Body of pancreas (tissue), 4 donors: ENCODE data around the gene POM121. TPM values are rescaled to one million over a fixed set of nuclear protein-coding genes. Genes with fewer than 3 reads are reported as not detected.
"Not testable (repeated sequence)": the region's sequence is repeated elsewhere in the genome, so short reads cannot be mapped to it uniquely, and the experiment has no call there.

Experiments used
- ATAC-seq: fragments of 150-250 bp; one replicate; pipeline ENCODE4 v1.9.1; 2016
- DNase-seq, 4 donors: peaks; one replicate each; pipeline ENCODE4 v3.0.0-alpha.2; 2019
- H3K27ac ChIP-seq, 4 donors: fragments of 200-600 bp; sonication (generic); 1 replicate in 3 of 4; 2 replicates in 1 of 4; pipeline versions ENCODE4 v1.5.1 to v1.6.1; 2016 to 2019; ENCODE audit warnings: mild to moderate bottlenecking in 1 of 4, mixed read lengths in 1 of 4, moderate library complexity in 1 of 4
- H3K27me3 ChIP-seq, 2 donors: fragments of 200-600 bp; sonication (generic); one replicate each; pipeline ENCODE4 v1.6.0; 2016; ENCODE audit warnings: mild to moderate bottlenecking in 1 of 2
- H3K36me3 ChIP-seq, 2 donors: fragments of 200-600 bp; sonication (generic); replicated peaks in 1 of 2; 2 replicates each; pipeline ENCODE4 v1.5.1; 2016; ENCODE audit warnings: low read depth in 2 of 2; ENCODE audit not compliant: insufficient read depth in 1 of 2
- H3K4me1 ChIP-seq: fragments of 200-600 bp; sonication (generic); one replicate; pipeline ENCODE4 v1.6.0; 2016
- H3K4me3 ChIP-seq, 2 donors: fragments of 200-600 bp; sonication (generic); 1 replicate in 1 of 2; 2 replicates in 1 of 2; pipeline ENCODE4 v1.5.1; 2016 to 2019
- H3K9me3 ChIP-seq, 3 donors: fragments of 200-600 bp; sonication (generic); 1 replicate in 2 of 3; 2 replicates in 1 of 3; pipeline ENCODE4 v1.5.1; 2016
- CTCF ChIP-seq, 7 experiments: fragments of 450-650 bp in 4 of 7; fragments of 200-600 bp in 3 of 7; sonication (generic) in 3 of 7; IDR thresholded peaks; one replicate each; pipeline ENCODE4 v1.5.1; 2016 to 2019; ENCODE audit warnings: antibody characterized with exemption in 7 of 7
- POLR2A ChIP-seq, 3 donors: fragments of 450-650 bp; IDR thresholded peaks; one replicate each; pipeline ENCODE4 v1.6.1; 2016; ENCODE audit warnings: antibody characterized with exemption in 3 of 3, mild to moderate bottlenecking in 2 of 3
- WGBS, 2 donors: methylation state at CpG; one replicate each; pipeline ENCODE4 v1.1.5; 2017; 5-methylcytosine and 5-hydroxymethylcytosine counted together
- intact Hi-C: fragments of 100-400 bp; cut with DNase I; formaldehyde crosslinking; loops from one replicate; pipeline ENCODE4 v1.15.1; 2023
- total RNA-seq, 2 donors: library from RNA; depleted of rRNA; stranded (reverse); fragments of >200 nt; gene quantifications; one replicate each; pipeline ENCODE4 v1.1.0, GENCODE V29; 2016

Gene POM121
- total RNA-seq, 2 donors from 2014 or later, result 14.0 to 22.1 TPM

GRCh38 chr7:72914756-72915525 lies 10.0 kb upstream of the POM121 start:
- H3K4me1 ChIP-seq, result peaks cover 30% of the 10 kb centered on the region
- peak overlapping the region in 3 of 4 donors; percentile 48 to 56 (median 49) for H3K27ac ChIP-seq
- peak; percentile 87 for ATAC-seq
- H3K27me3 ChIP-seq, H3K9me3 ChIP-seq, H3K4me3 ChIP-seq, intact Hi-C loops, H3K36me3 ChIP-seq: not testable (repeated sequence)
- 41 to 42% methylated on average over 9 of the region's 9 CpGs for WGBS, 2 donors
- DNase-seq, result peak; percentile 70 to 83 (median 74)
- peak in 6 of 7 experiments; percentile 57 to 77 (median 68) for TF ChIP-seq CTCF (IDR thresholded peaks at IDR 0.05)

DNA sequence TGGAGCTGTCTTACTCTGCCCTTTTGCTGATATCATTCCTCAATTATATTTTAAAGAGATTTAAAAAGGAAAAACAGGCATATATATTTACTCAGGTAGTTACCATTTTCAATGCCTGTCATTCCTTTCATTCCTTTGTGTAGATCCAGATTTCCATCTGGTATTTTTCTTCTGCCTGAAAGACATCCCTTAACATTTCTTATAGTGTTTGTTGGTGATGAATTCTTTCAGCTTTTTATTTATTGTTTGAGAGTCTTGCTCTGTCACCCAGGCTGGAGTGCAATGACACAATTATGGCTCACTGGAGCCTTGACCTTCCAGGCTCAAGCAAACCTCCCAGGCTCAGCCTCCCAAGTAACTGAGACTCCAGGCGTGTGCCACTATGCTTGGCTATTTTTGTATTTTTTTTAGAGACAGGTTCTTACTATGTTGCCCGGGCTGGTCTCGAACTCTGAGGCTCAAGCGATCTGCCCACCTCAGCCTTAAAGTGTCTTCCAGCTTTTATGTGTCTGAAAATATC lies 5.6 kb upstream of the POM121 start:
- 52 to 67% methylated on average over 4 of the region's 4 CpGs for WGBS, 2 donors
- H3K27me3 ChIP-seq, result no peaks in the 10 kb centered on the region
- no peak for DNase-seq
- H3K27ac ChIP-seq, result peak overlapping the region in 1 of 4 donors; percentile 52
- TF ChIP-seq POLR2A (IDR thresholded peaks at IDR 0.05) (no peak), CTCF (IDR thresholded peaks at IDR 0.05) (no peak)
- H3K4me3 ChIP-seq, result no peak overlapping the region
- no peak for ATAC-seq
- H3K4me1 ChIP-seq, result peaks cover 47% of the 10 kb centered on the region
- no peaks in the 10 kb centered on the region for H3K36me3 ChIP-seq
- intact Hi-C loops, result no loop called here
- no peaks in the 10 kb centered on the region for H3K9me3 ChIP-seq

DNA sequence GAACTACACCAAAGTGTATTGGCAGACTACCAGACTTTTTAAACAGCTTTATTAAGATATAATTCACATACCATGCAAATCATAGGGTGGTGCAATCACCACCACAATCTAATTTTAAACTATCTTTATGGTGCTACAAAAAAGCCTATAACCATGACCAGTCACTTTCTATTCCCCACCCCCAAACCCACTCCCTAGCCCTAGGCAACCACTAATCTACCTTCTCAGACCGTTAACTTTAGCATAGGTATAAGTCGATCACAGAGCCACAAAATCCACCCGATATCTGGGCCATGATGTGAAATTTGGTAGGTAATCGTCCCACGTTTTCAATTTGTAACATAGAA lies 536 bp upstream of the POM121 start:
- H3K27me3 ChIP-seq, result no peaks in the 10 kb centered on the region
- peaks cover 5 to 7% of the 10 kb centered on the region in 2 donors for H3K36me3 ChIP-seq
- DNase-seq, result no peak
- no peak for ATAC-seq
- WGBS, 2 donors, result 2% methylated on average over 5 of the region's 5 CpGs
- H3K9me3 ChIP-seq, result no peaks in the 10 kb centered on the region
- peak overlapping the region; percentile 83 to 96 (median 92) for H3K27ac ChIP-seq
- intact Hi-C loops, result no loop called here
- H3K4me3 ChIP-seq, result peak overlapping the region; percentile 29 to 74
- no peak for TF ChIP-seq CTCF (IDR thresholded peaks at IDR 0.05)
- TF ChIP-seq POLR2A (IDR thresholded peaks at IDR 0.05), result no peak
- peaks cover 40% of the 10 kb centered on the region for H3K4me1 ChIP-seq

- DNase-seq, result no peak
Observed at GRCh38 chr7:72925546-72926120, 738 bp downstream of the POM121 start.

DNA sequence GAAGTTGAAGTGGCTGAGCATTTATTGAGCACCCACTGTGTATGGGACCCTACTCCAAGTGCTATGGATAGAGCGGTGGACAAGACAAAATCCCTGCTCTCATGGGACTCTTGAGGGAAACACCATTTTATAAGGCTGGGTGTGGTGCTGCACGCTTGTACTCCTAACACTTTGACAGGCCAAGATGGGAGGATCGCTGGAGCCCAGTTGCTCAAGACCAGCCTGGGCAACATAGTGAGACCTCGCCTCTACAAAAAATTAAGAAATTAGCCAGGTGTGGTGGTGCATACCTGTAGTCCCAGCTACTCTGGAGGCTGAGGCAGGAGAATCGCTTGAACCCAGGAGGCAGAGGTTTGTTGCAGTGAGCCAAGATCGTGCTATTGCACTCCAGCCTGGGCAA lies 2.9 kb downstream of the POM121 start:
- DNase-seq, H3K9me3 ChIP-seq, H3K27ac ChIP-seq, H3K27me3 ChIP-seq, ATAC-seq, intact Hi-C loops, H3K4me3 ChIP-seq: not testable (repeated sequence)
- Histone ChIP-seq H3K4me1 (peaks cover 26% of the 10 kb centered on the region), H3K36me3 (peaks cover 7 to 14% of the 10 kb centered on the region in 2 donors)
- 93 to 95% methylated on average over 6 of the region's 6 CpGs for WGBS, 2 donors

More at GRCh38 chr7:72925546-72926120, 738 bp downstream of the POM121 start:
- TF ChIP-seq CTCF (IDR thresholded peaks at IDR 0.05) (no peak), POLR2A (IDR thresholded peaks at IDR 0.05) (no peak)
- Histone ChIP-seq H3K27ac (peak overlapping the region; percentile 83 to 96 (median 92)), H3K36me3 (peaks cover 7 to 9% of the 10 kb centered on the region in 2 donors), H3K4me3 (peak overlapping the region; percentile 29 to 74), H3K27me3 (no peaks in the 10 kb centered on the region), H3K9me3 (no peaks in the 10 kb centered on the region), H3K4me1 (peaks cover 27% of the 10 kb centered on the region)
- WGBS, 2 donors, result 0 to 1% methylated on average over 4 to 35 of the region's 35 CpGs
- intact Hi-C loops, result no loop called here
- no peak for ATAC-seq

GRCh38 chr7:72928216-72928615 lies 3.3 kb downstream of the POM121 start:
- H3K4me3 ChIP-seq, H3K27ac ChIP-seq, H3K27me3 ChIP-seq, DNase-seq, H3K9me3 ChIP-seq, intact Hi-C loops, ATAC-seq: not testable (repeated sequence)
- H3K36me3 ChIP-seq, result peaks cover 7 to 14% of the 10 kb centered on the region in 2 donors
- H3K4me1 ChIP-seq, result peaks cover 26% of the 10 kb centered on the region
- 78 to 87% methylated on average over 6 of the region's 6 CpGs for whole genome bisulfite sequencing, 2 donors

DNA sequence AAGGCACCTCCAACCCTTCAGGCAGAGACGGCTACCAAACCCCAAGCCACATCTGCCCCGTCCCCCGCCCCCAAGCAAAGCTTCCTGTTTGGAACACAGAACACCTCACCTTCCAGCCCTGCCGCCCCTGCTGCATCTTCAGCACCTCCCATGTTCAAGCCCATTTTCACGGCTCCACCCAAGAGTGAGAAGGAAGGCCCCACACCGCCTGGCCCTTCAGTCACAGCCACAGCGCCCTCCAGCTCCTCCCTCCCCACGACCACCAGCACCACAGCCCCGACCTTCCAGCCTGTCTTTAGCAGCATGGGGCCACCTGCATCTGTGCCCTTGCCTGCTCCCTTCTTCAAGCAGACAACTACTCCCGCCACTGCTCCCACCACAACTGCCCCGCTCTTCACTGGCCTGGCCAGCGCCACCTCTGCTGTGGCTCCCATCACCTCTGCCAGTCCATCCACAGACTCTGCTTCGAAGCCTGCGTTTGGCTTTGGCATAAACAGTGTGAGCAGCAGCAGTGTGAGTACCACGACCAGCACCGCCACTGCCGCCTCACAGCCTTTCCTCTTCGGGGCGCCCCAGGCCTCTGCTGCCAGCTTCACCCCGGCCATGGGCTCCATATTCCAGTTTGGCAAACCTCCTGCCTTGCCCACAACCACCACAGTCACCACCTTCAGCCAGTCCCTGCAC lies 17.3 kb downstream of the POM121 start:
- H3K27me3 ChIP-seq, H3K4me1 ChIP-seq, H3K4me3 ChIP-seq, H3K9me3 ChIP-seq, intact Hi-C loops, ATAC-seq, DNase-seq, H3K36me3 ChIP-seq, H3K27ac ChIP-seq: not testable (repeated sequence)
- 87 to 91% methylated on average over 6 of the region's 20 CpGs for WGBS, 2 donors
